Panc1 (cell line): ENCODE data around the gene NFATC3.

Experiments used
- CTCF ChIP-seq: fragments of 450-650 bp; IDR thresholded peaks from 2 replicates; pipeline ENCODE4 v1.5.1; 2017; ENCODE audit warnings: mild to moderate bottlenecking
- POLR2AphosphoS5 ChIP-seq: IDR thresholded peaks from 2 replicates; pipeline ENCODE4 v1.6.1; 2012; ENCODE audit warnings: mild to moderate bottlenecking, low read depth, low read length, moderate library complexity
- REST ChIP-seq, 2 experiments: IDR thresholded peaks; 2 replicates each; pipeline ENCODE4 v1.6.1; 2011 to 2012; ENCODE audit warnings: low read depth in 2 of 2, control low read depth in 1 of 2, low read length in 1 of 2, mild to moderate bottlenecking in 1 of 2, moderate library complexity in 1 of 2; ENCODE audit not compliant: insufficient read depth in 1 of 2
- SIN3A ChIP-seq: IDR thresholded peaks from 2 replicates; pipeline ENCODE4 v1.6.1; 2012; ENCODE audit warnings: low read depth, mild to moderate bottlenecking, low read length, moderate library complexity, borderline replicate concordance; ENCODE audit not compliant: insufficient read depth

GRCh38 chr16:68186877-68187276, 101.7 kb downstream of the NFATC3 start:
- TF ChIP-seq CTCF (no peak), SIN3A (no peak), REST (IDR thresholded peaks at IDR 0.05; ENCODE audit: insufficient read depth in 1 of 2, low read depth in 2 of 2, low read length in 1 of 2) (no peak), POLR2AphosphoS5 (no peak)
